ENCODE data around the gene NCCRP1. TPM values are rescaled to one million over a fixed set of nuclear protein-coding genes. Genes with fewer than 3 reads are reported as not detected.

NCCRP1 gene
- total RNA-seq, 4 donors from 2014 or later: 32.7 to 420 (median 277) TPM

GRCh38 chr19:39178296-39179006 lies 18.3 kb upstream of the NCCRP1 start:
- no peaks in the 10 kb centered on the region for H3K9me3 ChIP-seq
- 83% methylated on average over 9 of the region's 30 CpGs for WGBS
- no peaks in the 10 kb centered on the region for H3K4me1 ChIP-seq
- H3K27ac ChIP-seq: no peak overlapping the region
- H3K27me3 ChIP-seq: no peaks in the 10 kb centered on the region
- H3K4me3 ChIP-seq: no peak overlapping the region
- H3K36me3 ChIP-seq: peaks cover 66% of the 10 kb centered on the region
- TF ChIP-seq POLR2A (IDR thresholded peaks at IDR 0.05): no peak
- no peak for DNase-seq (ENCODE audit: low spot score in 2 of 2)

DNA sequence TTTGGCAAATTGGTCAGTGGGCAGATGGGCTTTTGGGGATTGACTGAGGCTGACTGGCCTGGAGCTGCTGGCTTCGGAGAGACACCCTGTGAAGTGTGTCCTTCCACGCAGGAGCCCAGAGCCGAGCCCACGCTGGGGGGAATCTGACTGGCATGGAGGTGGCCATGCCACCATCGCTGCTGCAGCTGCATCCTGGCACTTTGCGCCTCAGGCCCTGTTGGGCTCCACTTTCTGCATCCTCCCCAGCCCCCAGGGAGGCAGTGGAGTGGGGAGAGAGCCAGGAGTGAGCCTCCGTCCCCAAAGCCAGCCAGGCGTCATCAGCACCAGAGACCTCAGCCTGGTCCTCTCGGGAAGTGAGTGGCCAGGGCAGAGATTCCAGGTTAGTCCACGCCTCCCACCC lies 17.0 kb upstream of the NCCRP1 start:
- no peak overlapping the region for H3K4me3 ChIP-seq
- H3K9me3 ChIP-seq: no peaks in the 10 kb centered on the region
- H3K4me1 ChIP-seq: no peaks in the 10 kb centered on the region
- peaks cover 53% of the 10 kb centered on the region for H3K36me3 ChIP-seq
- DNase-seq (ENCODE audit: low spot score in 2 of 2): no peak
- TF ChIP-seq, protein P1, sequence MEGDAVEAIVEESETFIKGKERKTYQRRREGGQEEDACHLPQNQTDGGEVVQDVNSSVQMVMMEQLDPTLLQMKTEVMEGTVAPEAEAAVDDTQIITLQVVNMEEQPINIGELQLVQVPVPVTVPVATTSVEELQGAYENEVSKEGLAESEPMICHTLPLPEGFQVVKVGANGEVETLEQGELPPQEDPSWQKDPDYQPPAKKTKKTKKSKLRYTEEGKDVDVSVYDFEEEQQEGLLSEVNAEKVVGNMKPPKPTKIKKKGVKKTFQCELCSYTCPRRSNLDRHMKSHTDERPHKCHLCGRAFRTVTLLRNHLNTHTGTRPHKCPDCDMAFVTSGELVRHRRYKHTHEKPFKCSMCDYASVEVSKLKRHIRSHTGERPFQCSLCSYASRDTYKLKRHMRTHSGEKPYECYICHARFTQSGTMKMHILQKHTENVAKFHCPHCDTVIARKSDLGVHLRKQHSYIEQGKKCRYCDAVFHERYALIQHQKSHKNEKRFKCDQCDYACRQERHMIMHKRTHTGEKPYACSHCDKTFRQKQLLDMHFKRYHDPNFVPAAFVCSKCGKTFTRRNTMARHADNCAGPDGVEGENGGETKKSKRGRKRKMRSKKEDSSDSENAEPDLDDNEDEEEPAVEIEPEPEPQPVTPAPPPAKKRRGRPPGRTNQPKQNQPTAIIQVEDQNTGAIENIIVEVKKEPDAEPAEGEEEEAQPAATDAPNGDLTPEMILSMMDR (IDR thresholded peaks at IDR 0.05): no peak
- TF ChIP-seq POLR2A (IDR thresholded peaks at IDR 0.05): no peak
- no peak for TF ChIP-seq POLR2AphosphoS5 (IDR thresholded peaks at IDR 0.05)
- no peak for TF ChIP-seq EP300 (IDR thresholded peaks at IDR 0.05)
- no peak overlapping the region for H3K27ac ChIP-seq
- no peaks in the 10 kb centered on the region for H3K27me3 ChIP-seq
- WGBS: 89% methylated on average over 3 of the region's 10 CpGs

DNA sequence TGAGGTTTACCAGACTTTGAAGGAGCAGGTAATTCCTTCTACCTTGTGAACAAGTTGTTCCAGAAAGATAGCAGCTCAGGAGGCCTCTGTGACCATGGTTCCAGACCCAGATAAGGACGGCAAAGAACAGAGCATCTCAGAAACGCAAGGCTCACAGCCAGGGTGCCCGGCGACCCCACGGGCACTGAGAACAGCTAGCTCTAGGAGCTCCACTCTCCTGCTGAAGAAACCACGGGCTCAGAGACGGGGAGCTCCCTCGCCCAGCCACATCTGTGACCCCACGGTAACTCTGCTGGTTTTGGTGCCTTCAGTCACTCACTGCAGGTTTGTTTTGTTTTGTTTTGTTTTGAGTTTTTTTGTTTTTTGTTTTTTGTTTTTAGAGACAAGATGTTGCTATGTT lies 16.0 kb upstream of the NCCRP1 start:
- Histone ChIP-seq H3K9me3 (no peaks in the 10 kb centered on the region), H3K27ac (no peak overlapping the region), H3K4me1 (no peaks in the 10 kb centered on the region), H3K27me3 (no peaks in the 10 kb centered on the region), H3K36me3 (peaks cover 43% of the 10 kb centered on the region), H3K4me3 (no peak overlapping the region)
- TF ChIP-seq POLR2A (IDR thresholded peaks at IDR 0.05) (no peak), EP300 (IDR thresholded peaks at IDR 0.05) (no peak), POLR2AphosphoS5 (IDR thresholded peaks at IDR 0.05) (no peak)
- TF ChIP-seq, protein P1 (IDR thresholded peaks at IDR 0.05): no peak
- no peak for DNase-seq (ENCODE audit: low spot score in 2 of 2)
- WGBS: 87% methylated on average over 9 of the region's 9 CpGs

GRCh38 chr19:39181500-39182173 lies 15.1 kb upstream of the NCCRP1 start:
- Histone ChIP-seq H3K27me3 (no peaks in the 10 kb centered on the region), H3K36me3 (peaks cover 34% of the 10 kb centered on the region), H3K27ac (no peak overlapping the region), H3K4me1 (no peaks in the 10 kb centered on the region), H3K9me3 (no peaks in the 10 kb centered on the region), H3K4me3 (no peak overlapping the region)
- no peak for TF ChIP-seq POLR2AphosphoS5 (IDR thresholded peaks at IDR 0.05)
- no peak for TF ChIP-seq EP300 (IDR thresholded peaks at IDR 0.05)
- TF ChIP-seq, protein P1 (IDR thresholded peaks at IDR 0.05): no peak
- no peak for TF ChIP-seq POLR2A (IDR thresholded peaks at IDR 0.05)
- 80% methylated on average over 21 of the region's 21 CpGs for WGBS
- DNase-seq (ENCODE audit: low spot score in 2 of 2): no peak

GRCh38 chr19:39182174-39182505 lies 14.6 kb upstream of the NCCRP1 start:
- Histone ChIP-seq H3K4me1 (peaks cover under 1% of the 10 kb centered on the region), H3K9me3 (no peaks in the 10 kb centered on the region), H3K4me3 (no peak overlapping the region), H3K27ac (no peak overlapping the region), H3K27me3 (no peaks in the 10 kb centered on the region), H3K36me3 (peaks cover 29% of the 10 kb centered on the region)
- TF ChIP-seq POLR2A (IDR thresholded peaks at IDR 0.05): no peak
- no peak for TF ChIP-seq POLR2AphosphoS5 (IDR thresholded peaks at IDR 0.05)
- TF ChIP-seq EP300 (IDR thresholded peaks at IDR 0.05): no peak
- TF ChIP-seq, protein P1 (IDR thresholded peaks at IDR 0.05): no peak
- 77% methylated on average over 4 of the region's 4 CpGs for WGBS
- no peak for DNase-seq (ENCODE audit: low spot score in 2 of 2)

Measured in suprapubic skin (tissue), 4 donors.